ENCODE measurements around the gene SMIM32. TPM values are rescaled to one million over a fixed set of nuclear protein-coding genes. Genes with fewer than 3 reads are reported as not detected.

SMIM32 gene
- total and polyA plus RNA-seq, 2 donors from 2014 or later: 5.1 to 63.6 TPM

GRCh38 chr5:136200130-136200529 lies 7.2 kb upstream of the SMIM32 start:
- no peak overlapping the region for H3K27ac ChIP-seq (ENCODE audit: low read depth in 2 of 2, low read length in 2 of 2)
- DNase-seq: no peak
- H3K9me3 ChIP-seq (ENCODE audit: control insufficient read depth in 2 of 3, insufficient read depth in 1 of 3, low read length in 3 of 3): no peaks in the 10 kb centered on the region
- no peak overlapping the region for H3K4me3 ChIP-seq (ENCODE audit: low read length in 3 of 3)
- no peak for FAIRE-seq
- TF ChIP-seq CTCF (IDR thresholded peaks at IDR 0.05; ENCODE audit: borderline replicate concordance, extremely low read depth, insufficient read depth): no peak
- no peak overlapping the region for H3K9ac ChIP-seq (ENCODE audit: low read length in 3 of 3)
- H3K4me1 ChIP-seq (ENCODE audit: control insufficient read depth in 2 of 3, insufficient read depth in 2 of 3, low read depth in 1 of 3, low read length in 3 of 3): peaks cover 0 to 9% (median 8%) of the 10 kb centered on the region in 3 donors
- intact Hi-C loops (cut with DNase I): no loop called here
- no peaks in the 10 kb centered on the region for H3K27me3 ChIP-seq (ENCODE audit: control insufficient read depth, insufficient read depth, low read length)
- no peaks in the 10 kb centered on the region for H3K36me3 ChIP-seq (ENCODE audit: control insufficient read depth in 2 of 3, insufficient read depth in 3 of 3, low read length in 3 of 3)

GRCh38 chr5:136199408-136199807 lies 6.4 kb upstream of the SMIM32 start:
- peaks cover 0 to 9% (median 8%) of the 10 kb centered on the region in 3 donors for H3K4me1 ChIP-seq (ENCODE audit: control insufficient read depth in 2 of 3, insufficient read depth in 2 of 3, low read depth in 1 of 3, low read length in 3 of 3)
- H3K9ac ChIP-seq (ENCODE audit: low read length in 3 of 3): no peak overlapping the region
- no peaks in the 10 kb centered on the region for H3K9me3 ChIP-seq (ENCODE audit: control insufficient read depth in 2 of 3, insufficient read depth in 1 of 3, low read length in 3 of 3)
- H3K27me3 ChIP-seq (ENCODE audit: control insufficient read depth, insufficient read depth, low read length): no peaks in the 10 kb centered on the region
- H3K36me3 ChIP-seq (ENCODE audit: control insufficient read depth in 2 of 3, insufficient read depth in 3 of 3, low read length in 3 of 3): no peaks in the 10 kb centered on the region
- H3K27ac ChIP-seq (ENCODE audit: low read depth in 2 of 2, low read length in 2 of 2): no peak overlapping the region
- TF ChIP-seq CTCF (IDR thresholded peaks at IDR 0.05; ENCODE audit: borderline replicate concordance, extremely low read depth, insufficient read depth): no peak
- no peak for FAIRE-seq
- intact Hi-C loops (cut with DNase I): no loop called here
- H3K4me3 ChIP-seq (ENCODE audit: low read length in 3 of 3): no peak overlapping the region
- no peak for DNase-seq

- no peak for TF ChIP-seq CTCF (IDR thresholded peaks at IDR 0.05; ENCODE audit: borderline replicate concordance, extremely low read depth, insufficient read depth)
- intact Hi-C loops (cut with DNase I): no loop called here
- FAIRE-seq: no peak
Observed at GRCh38 chr5:136198453-136198852, 5.5 kb upstream of the SMIM32 start.

More at GRCh38 chr5:136198453-136198852, 5.5 kb upstream of the SMIM32 start:
- no peak for DNase-seq
- Histone ChIP-seq H3K9ac (ENCODE audit: low read length in 3 of 3) (no peak overlapping the region), H3K27ac (ENCODE audit: low read depth in 2 of 2, low read length in 2 of 2) (no peak overlapping the region), H3K27me3 (ENCODE audit: control insufficient read depth, insufficient read depth, low read length) (peaks cover 6% of the 10 kb centered on the region), H3K4me1 (ENCODE audit: control insufficient read depth in 2 of 3, insufficient read depth in 2 of 3, low read depth in 1 of 3, low read length in 3 of 3) (peaks cover 0 to 9% (median 8%) of the 10 kb centered on the region in 3 donors), H3K4me3 (ENCODE audit: low read length in 3 of 3) (no peak overlapping the region), H3K36me3 (ENCODE audit: control insufficient read depth in 2 of 3, insufficient read depth in 3 of 3, low read length in 3 of 3) (no peaks in the 10 kb centered on the region), H3K9me3 (ENCODE audit: control insufficient read depth in 2 of 3, insufficient read depth in 1 of 3, low read length in 3 of 3) (no peaks in the 10 kb centered on the region)

All from kidney (tissue), 14 donors.